Mesothelial cell of epicardium (in vitro differentiated cells): Measurements from ENCODE around the gene CRAMP1. TPM values are rescaled to one million over a fixed set of nuclear protein-coding genes. Genes with fewer than 3 reads are reported as not detected.

Experiments used
- DNase-seq, 2 experiments: peaks; one replicate each; pipeline ENCODE4 v3.0.0; 2021; ENCODE audit warnings: low spot score in 2 of 2; ENCODE audit not compliant: unreplicated experiment in 2 of 2
- H3K27ac Mint-ChIP-seq: 2 replicates; pipeline ENCODE4 v1.8.0; 2021; ENCODE audit warnings: mixed read lengths
- H3K27me3 Mint-ChIP-seq: 2 replicates; pipeline ENCODE4 v1.8.0; 2021; ENCODE audit warnings: low read depth, mixed read lengths
- H3K36me3 Mint-ChIP-seq: 2 replicates; pipeline ENCODE4 v1.8.0; 2021; ENCODE audit warnings: mixed read lengths
- H3K4me1 Mint-ChIP-seq: 2 replicates; pipeline ENCODE4 v1.8.0; 2021; ENCODE audit warnings: mixed read lengths
- H3K4me3 Mint-ChIP-seq: 2 replicates; pipeline ENCODE4 v1.8.0; 2021; ENCODE audit warnings: mild to moderate bottlenecking, moderate library complexity, mixed read lengths
- H3K9me3 Mint-ChIP-seq: 2 replicates; pipeline ENCODE4 v1.8.0; 2021; ENCODE audit warnings: mixed read lengths
- total RNA-seq: library from RNA; stranded (reverse); gene quantifications from 3 replicates; pipeline ENCODE4 v1.2.1, GENCODE V29; 2021
- TF ChIP-seq, protein P1 (sequence below): fragments of 200-600 bp; sonication (generic); IDR thresholded peaks from one replicate; pipeline ENCODE4 v1.5.0; 2021; ENCODE audit warnings: antibody characterized with exemption; ENCODE audit not compliant: unreplicated experiment

Gene CRAMP1
- total RNA-seq, 1 donor from 2014 or later = 44.8 TPM

- peaks cover 14% of the 10 kb centered on the region for H3K36me3 Mint-ChIP-seq
- H3K4me1 Mint-ChIP-seq = no peaks in the 10 kb centered on the region
- H3K27ac Mint-ChIP-seq = no peak overlapping the region
- no peak for DNase-seq
- no peaks in the 10 kb centered on the region for H3K9me3 Mint-ChIP-seq
- H3K27me3 Mint-ChIP-seq = no peaks in the 10 kb centered on the region
- H3K4me3 Mint-ChIP-seq = no peak overlapping the region
- TF ChIP-seq, protein P1, sequence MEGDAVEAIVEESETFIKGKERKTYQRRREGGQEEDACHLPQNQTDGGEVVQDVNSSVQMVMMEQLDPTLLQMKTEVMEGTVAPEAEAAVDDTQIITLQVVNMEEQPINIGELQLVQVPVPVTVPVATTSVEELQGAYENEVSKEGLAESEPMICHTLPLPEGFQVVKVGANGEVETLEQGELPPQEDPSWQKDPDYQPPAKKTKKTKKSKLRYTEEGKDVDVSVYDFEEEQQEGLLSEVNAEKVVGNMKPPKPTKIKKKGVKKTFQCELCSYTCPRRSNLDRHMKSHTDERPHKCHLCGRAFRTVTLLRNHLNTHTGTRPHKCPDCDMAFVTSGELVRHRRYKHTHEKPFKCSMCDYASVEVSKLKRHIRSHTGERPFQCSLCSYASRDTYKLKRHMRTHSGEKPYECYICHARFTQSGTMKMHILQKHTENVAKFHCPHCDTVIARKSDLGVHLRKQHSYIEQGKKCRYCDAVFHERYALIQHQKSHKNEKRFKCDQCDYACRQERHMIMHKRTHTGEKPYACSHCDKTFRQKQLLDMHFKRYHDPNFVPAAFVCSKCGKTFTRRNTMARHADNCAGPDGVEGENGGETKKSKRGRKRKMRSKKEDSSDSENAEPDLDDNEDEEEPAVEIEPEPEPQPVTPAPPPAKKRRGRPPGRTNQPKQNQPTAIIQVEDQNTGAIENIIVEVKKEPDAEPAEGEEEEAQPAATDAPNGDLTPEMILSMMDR = no peak
Measured at GRCh38 chr16:1571012-1571671, 41.0 kb upstream of the CRAMP1 start.

DNA sequence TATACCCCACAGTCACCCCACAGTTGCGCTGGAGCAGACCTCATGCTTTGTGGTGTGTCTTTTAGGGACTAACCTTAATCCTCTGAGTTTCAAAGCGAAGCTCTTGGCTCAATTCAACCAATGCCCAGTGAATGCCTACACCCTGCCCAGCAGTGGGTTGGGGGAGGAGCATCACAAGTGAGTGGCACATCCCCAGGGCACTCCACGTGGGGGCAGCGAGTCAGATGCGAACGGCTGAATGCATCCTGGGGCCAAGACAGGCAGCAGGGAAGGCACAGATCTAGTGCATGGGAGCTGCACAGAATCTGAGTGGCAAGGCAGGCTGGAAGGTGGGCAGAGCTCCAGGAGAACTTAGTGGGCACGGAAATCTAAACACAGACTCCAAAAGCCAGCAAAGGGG, 39.5 kb upstream of the CRAMP1 start:
- peaks cover 22% of the 10 kb centered on the region for H3K36me3 Mint-ChIP-seq
- DNase-seq = no peak
- H3K27ac Mint-ChIP-seq = no peak overlapping the region
- H3K4me1 Mint-ChIP-seq = no peaks in the 10 kb centered on the region
- H3K27me3 Mint-ChIP-seq = no peaks in the 10 kb centered on the region
- TF ChIP-seq, protein P1 = no peak
- no peak overlapping the region for H3K4me3 Mint-ChIP-seq
- no peaks in the 10 kb centered on the region for H3K9me3 Mint-ChIP-seq

GRCh38 chr16:1573301-1573700, 38.9 kb upstream of the CRAMP1 start:
- Mint-ChIP-seq H3K27ac (no peak overlapping the region), H3K9me3 (no peaks in the 10 kb centered on the region), H3K4me3 (no peak overlapping the region), H3K4me1 (no peaks in the 10 kb centered on the region), H3K36me3 (peaks cover 25% of the 10 kb centered on the region), H3K27me3 (no peaks in the 10 kb centered on the region)
- no peak for DNase-seq
- TF ChIP-seq, protein P1 = no peak

DNA sequence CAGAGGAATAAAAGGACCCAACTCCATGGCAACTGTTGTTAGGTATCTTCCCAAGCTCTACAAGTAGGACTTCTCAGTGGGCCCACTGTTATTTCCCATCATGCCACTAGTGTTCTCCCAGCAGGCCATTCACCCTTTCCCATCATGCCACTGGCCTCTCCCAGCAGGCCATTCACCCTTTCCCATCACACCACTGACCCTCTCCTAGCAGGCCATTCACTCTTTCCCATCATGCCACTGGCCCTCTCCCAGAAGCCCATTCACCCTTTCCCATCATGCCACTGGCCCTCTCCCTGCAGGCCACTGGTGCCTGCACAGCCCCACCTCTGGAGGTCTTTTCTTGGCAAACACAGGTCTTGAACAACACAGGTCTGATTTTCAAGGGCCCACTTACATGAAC, 36.6 kb upstream of the CRAMP1 start:
- Mint-ChIP-seq H3K27ac (no peak overlapping the region), H3K9me3 (no peaks in the 10 kb centered on the region), H3K4me1 (no peaks in the 10 kb centered on the region), H3K4me3 (no peak overlapping the region), H3K36me3 (peaks cover 30% of the 10 kb centered on the region), H3K27me3 (no peaks in the 10 kb centered on the region)
- TF ChIP-seq, protein P1 = no peak
- no peak for DNase-seq

DNA sequence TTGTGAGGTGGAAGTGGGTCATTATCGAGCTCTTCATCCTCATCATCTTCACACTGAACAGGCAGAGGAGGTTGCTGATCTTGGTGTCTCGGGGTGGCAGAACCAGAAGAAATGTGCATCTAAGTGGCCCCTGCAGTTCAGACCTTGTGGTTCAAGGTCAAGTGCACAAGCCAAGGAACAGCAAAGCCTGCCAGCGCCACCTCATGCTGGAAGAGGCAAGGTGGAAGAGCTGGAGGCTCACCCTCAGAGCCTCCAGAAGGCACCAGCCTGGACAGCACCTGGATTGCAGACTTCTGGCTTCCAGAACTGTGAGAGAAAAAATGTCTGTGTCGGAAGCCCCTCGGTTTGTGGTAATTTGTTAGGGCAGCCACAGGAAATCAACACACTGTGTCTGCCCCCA, 32.9 kb upstream of the CRAMP1 start:
- no peak overlapping the region for H3K4me3 Mint-ChIP-seq
- no peaks in the 10 kb centered on the region for H3K4me1 Mint-ChIP-seq
- no peaks in the 10 kb centered on the region for H3K9me3 Mint-ChIP-seq
- H3K27ac Mint-ChIP-seq = no peak overlapping the region
- TF ChIP-seq, protein P1 = no peak
- DNase-seq = no peak
- H3K36me3 Mint-ChIP-seq = peaks cover 41% of the 10 kb centered on the region
- H3K27me3 Mint-ChIP-seq = no peaks in the 10 kb centered on the region

- TF ChIP-seq, protein P1 = no peak
- H3K27me3 Mint-ChIP-seq = no peaks in the 10 kb centered on the region
- no peaks in the 10 kb centered on the region for H3K4me1 Mint-ChIP-seq
- H3K4me3 Mint-ChIP-seq = no peak overlapping the region
- no peaks in the 10 kb centered on the region for H3K9me3 Mint-ChIP-seq
- no peak overlapping the region for H3K27ac Mint-ChIP-seq
- no peak for DNase-seq
- H3K36me3 Mint-ChIP-seq = peaks cover 42% of the 10 kb centered on the region
Measured at GRCh38 chr16:1580256-1580655, 31.9 kb upstream of the CRAMP1 start.
